IMR-90 (cell line): Measurements from ENCODE around the gene C10orf105.

Experiments used
- CEBPB ChIP-seq: IDR thresholded peaks from 2 replicates; pipeline ENCODE4 v1.6.1; 2012; ENCODE audit warnings: low read depth, low read length, improper control_type of control experiment
- CTCF ChIP-seq: conservative IDR thresholded peaks from 2 replicates; pipeline ENCODE4 v1.5.1; 2012; ENCODE audit warnings: mild to moderate bottlenecking, low read depth, low read length, improper control_type of control experiment
- FOS ChIP-seq: fragments of 150-350 bp; IDR thresholded peaks from 2 replicates; pipeline ENCODE4 v1.6.1; 2016; ENCODE audit warnings: low read depth, low read length
- MAFK ChIP-seq: IDR thresholded peaks from 2 replicates; pipeline ENCODE4 v1.6.1; 2012; ENCODE audit warnings: low read depth, low read length, improper control_type of control experiment
- NFE2L2 ChIP-seq: fragments of 150-350 bp; IDR thresholded peaks from 2 replicates; pipeline ENCODE4 v1.6.1; 2016; ENCODE audit warnings: low read depth, mild to moderate bottlenecking, low read length
- POLR2A ChIP-seq: IDR thresholded peaks from 2 replicates; pipeline ENCODE4 v1.6.1; 2012; ENCODE audit warnings: mild to moderate bottlenecking, low read depth, low read length
- RAD21 ChIP-seq: IDR thresholded peaks from 2 replicates; pipeline ENCODE4 v1.6.1; 2012; ENCODE audit warnings: low read length, improper control_type of control experiment
- RCOR1 ChIP-seq: IDR thresholded peaks from 2 replicates; pipeline ENCODE4 v1.6.1; 2012; ENCODE audit warnings: mild to moderate bottlenecking, low read length, improper control_type of control experiment; ENCODE audit not compliant: insufficient replicate concordance
- RFX5 ChIP-seq: IDR thresholded peaks from 2 replicates; pipeline ENCODE4 v1.8.0; 2012; ENCODE audit warnings: low read depth, mild to moderate bottlenecking, low read length, moderate library complexity
- TF ChIP-seq, protein P1 (sequence below): fragments of 150-350 bp; IDR thresholded peaks from 2 replicates; pipeline ENCODE4 v1.6.1; 2017; ENCODE audit warnings: mild to moderate bottlenecking, antibody characterized with exemption, low read length, low read depth

DNA sequence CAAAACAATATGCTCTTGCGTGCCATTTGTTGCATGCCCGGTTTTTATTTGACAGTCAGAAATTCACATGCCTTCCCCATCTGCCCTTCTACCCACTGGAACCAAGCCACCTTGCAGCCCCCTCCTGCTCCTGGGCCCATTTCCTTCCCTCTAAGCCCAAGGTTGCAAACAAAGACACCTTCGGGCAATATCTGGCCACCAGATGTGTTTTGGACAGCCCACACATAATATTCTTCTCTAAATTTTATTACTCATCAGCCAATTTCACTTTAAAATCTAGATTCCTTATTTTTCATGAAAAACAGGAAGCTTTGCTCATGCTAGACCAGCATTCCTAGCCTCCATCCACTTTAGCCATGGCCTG is 18.2 kb upstream of the C10orf105 start:
- TF ChIP-seq POLR2A (no peak), CTCF (no peak), CEBPB (no peak), RCOR1 (no peak), FOS (no peak), RFX5 (no peak), RAD21 (no peak), NFE2L2 (no peak), MAFK (no peak)
- TF ChIP-seq, protein P1, sequence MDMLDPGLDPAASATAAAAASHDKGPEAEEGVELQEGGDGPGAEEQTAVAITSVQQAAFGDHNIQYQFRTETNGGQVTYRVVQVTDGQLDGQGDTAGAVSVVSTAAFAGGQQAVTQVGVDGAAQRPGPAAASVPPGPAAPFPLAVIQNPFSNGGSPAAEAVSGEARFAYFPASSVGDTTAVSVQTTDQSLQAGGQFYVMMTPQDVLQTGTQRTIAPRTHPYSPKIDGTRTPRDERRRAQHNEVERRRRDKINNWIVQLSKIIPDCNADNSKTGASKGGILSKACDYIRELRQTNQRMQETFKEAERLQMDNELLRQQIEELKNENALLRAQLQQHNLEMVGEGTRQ = no peak
